ENCODE measurements around the gene CEP20. TPM values are rescaled to one million over a fixed set of nuclear protein-coding genes. Genes with fewer than 3 reads are reported as not detected.

Gene CEP20
- total and polyA plus RNA-seq, 4 experiments from 2014 or later, result 22.3 to 42.0 (median 29.1) TPM

GRCh38 chr16:15858921-15859668 is 29.3 kb downstream of the CEP20 start:
- Histone ChIP-seq H3K4me1 (ENCODE audit: insufficient read depth, low read length) (peaks cover 10% of the 10 kb centered on the region), H3K36me3 (ENCODE audit: insufficient read depth, low read length) (no peaks in the 10 kb centered on the region), H3K27ac (ENCODE audit: low read depth, low read length) (no peak overlapping the region), H3K27me3 (ENCODE audit: insufficient read depth, low read length) (peaks cover 11% of the 10 kb centered on the region), H3K4me3 (ENCODE audit: low read length in 2 of 2) (no peak overlapping the region), H3K9me3 (ENCODE audit: control insufficient read depth in 1 of 2, low read length in 2 of 2) (no peaks in the 10 kb centered on the region)
- H3K27me3 Mint-ChIP-seq, result peaks cover 28% of the 10 kb centered on the region in 2 donors
- ChIA-PET POLR2A (ENCODE audit: partially characterized antibody) (no interaction called here), CTCF (ENCODE audit: partially characterized antibody) (no interaction called here)
- H3K4me3 Mint-ChIP-seq, result no peak overlapping the region
- H3K27ac Mint-ChIP-seq, result no peak overlapping the region
- H3K9me3 Mint-ChIP-seq, result no peaks in the 10 kb centered on the region
- peaks cover 5 to 8% (median 6%) of the 10 kb centered on the region in 4 donors for H3K4me1 Mint-ChIP-seq
- H3K36me3 Mint-ChIP-seq, result no peaks in the 10 kb centered on the region
- no peak for DNase-seq
- intact Hi-C loops (cut with micrococcal nuclease), result no loop called here

GRCh38 chr16:15857724-15858560 is 30.5 kb downstream of the CEP20 start:
- H3K36me3 ChIP-seq (ENCODE audit: insufficient read depth, low read length), result no peaks in the 10 kb centered on the region
- H3K27me3 ChIP-seq (ENCODE audit: insufficient read depth, low read length), result peaks cover 11% of the 10 kb centered on the region
- Mint-ChIP-seq H3K27me3 (peaks cover 29 to 30% of the 10 kb centered on the region in 2 donors), H3K4me3 (peak overlapping the region; percentile 48 to 78 (median 66)), H3K4me1 (peaks cover 5 to 8% (median 6%) of the 10 kb centered on the region in 4 donors), H3K27ac (peak overlapping the region in 1 of 7 donors; percentile 20), H3K36me3 (no peaks in the 10 kb centered on the region), H3K9me3 (no peaks in the 10 kb centered on the region)
- no peak overlapping the region for H3K27ac ChIP-seq (ENCODE audit: low read depth, low read length)
- no peak overlapping the region for H3K4me3 ChIP-seq (ENCODE audit: low read length in 2 of 2)
- intact Hi-C loops (cut with micrococcal nuclease), result no loop called here
- H3K4me1 ChIP-seq (ENCODE audit: insufficient read depth, low read length), result peaks cover 10% of the 10 kb centered on the region
- DNase-seq, result no peak
- CTCF ChIA-PET (ENCODE audit: partially characterized antibody), result no interaction called here
- no peaks in the 10 kb centered on the region for H3K9me3 ChIP-seq (ENCODE audit: control insufficient read depth in 1 of 2, low read length in 2 of 2)
- POLR2A ChIA-PET (ENCODE audit: partially characterized antibody), result no interaction called here

DNA sequence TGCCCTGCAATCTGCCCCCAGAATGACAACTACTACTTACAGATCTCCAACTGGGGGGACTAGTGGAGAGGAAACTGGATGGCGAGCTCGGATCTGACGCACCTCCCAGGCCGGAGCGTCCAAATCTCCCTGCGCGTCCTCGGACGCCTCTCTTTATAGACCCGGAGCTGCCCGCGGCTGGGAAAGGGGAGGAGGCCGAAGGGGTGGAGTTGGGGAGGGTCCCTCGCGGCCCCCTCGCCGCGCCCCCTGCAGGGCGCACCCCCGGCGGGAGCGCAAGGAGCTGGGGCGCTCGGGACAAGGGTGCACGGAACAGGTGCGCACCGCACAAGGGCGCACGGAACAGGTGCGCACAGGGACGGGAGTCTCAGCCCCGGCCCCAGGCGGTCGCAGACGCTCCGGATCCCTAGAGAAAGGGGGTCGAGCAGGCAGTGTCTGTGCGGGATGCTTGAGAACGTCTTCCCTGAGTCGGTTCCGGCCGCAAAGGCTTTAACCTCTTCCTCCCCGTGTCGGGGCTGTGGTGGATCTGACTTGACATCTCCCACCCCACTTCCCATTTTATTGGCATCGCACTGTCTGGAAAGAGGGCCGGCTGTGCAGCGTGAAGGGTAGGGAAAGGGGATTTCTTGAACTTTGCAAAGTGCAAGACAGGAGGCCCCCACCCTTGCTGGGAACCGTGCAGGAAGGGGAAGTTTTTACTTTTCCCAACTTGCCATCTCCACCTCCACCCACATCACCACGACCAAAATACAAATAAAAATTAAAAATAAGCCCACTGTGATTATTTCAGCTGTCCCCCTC is 31.3 kb downstream of the CEP20 start, which contains the start of gene MYH11:
MYH11 (minus strand) TSS at position 128 of the 798 bp plus-strand sequence. CDS start 18,776 bp downstream, outside the sequence.
- ChIA-PET CTCF (ENCODE audit: partially characterized antibody) (no interaction called here), POLR2A (ENCODE audit: partially characterized antibody) (no interaction called here)
- peaks cover 10% of the 10 kb centered on the region for H3K4me1 ChIP-seq (ENCODE audit: insufficient read depth, low read length)
- no peak for DNase-seq
- peaks cover 11% of the 10 kb centered on the region for H3K27me3 ChIP-seq (ENCODE audit: insufficient read depth, low read length)
- Mint-ChIP-seq H3K27ac (peak within 1 kb of the TSS in 1 of 7 donors; percentile 20), H3K27me3 (peaks cover 28 to 30% of the 10 kb centered on the region in 2 donors), H3K36me3 (no peaks in the 10 kb centered on the region), H3K4me3 (peak within 1 kb of the TSS; percentile 48 to 78 (median 66)), H3K4me1 (peaks cover 5 to 8% (median 6%) of the 10 kb centered on the region in 4 donors), H3K9me3 (no peaks in the 10 kb centered on the region)
- H3K9me3 ChIP-seq (ENCODE audit: control insufficient read depth in 1 of 2, low read length in 2 of 2), result no peaks in the 10 kb centered on the region
- H3K4me3 ChIP-seq (ENCODE audit: low read length in 2 of 2), result no peak within 1 kb of the TSS
- H3K27ac ChIP-seq (ENCODE audit: low read depth, low read length), result no peak within 1 kb of the TSS
- no peaks in the 10 kb centered on the region for H3K36me3 ChIP-seq (ENCODE audit: insufficient read depth, low read length)
- intact Hi-C loops (cut with micrococcal nuclease), result no loop called here

DNA sequence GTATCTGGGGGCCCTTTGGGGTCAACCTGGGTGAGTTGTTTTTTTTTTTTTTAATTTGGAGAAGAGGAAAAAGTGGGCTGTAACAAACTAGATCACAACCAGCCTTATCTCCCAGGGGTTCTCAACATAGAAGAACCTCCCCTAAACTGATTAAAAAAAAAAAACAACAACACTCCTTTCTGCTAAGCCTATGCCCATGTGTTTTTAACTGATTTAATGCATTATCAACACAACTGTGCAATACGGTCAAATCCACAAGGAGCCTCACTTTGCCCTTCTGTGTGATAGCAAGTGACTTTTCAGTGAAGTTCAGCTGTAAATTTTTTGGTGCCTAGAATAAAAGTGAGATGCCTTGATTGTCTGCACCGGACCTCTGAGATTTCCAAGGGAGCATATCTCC is 32.2 kb downstream of the CEP20 start:
- no peak overlapping the region for H3K4me3 Mint-ChIP-seq
- CTCF ChIA-PET (ENCODE audit: partially characterized antibody), result no interaction called here
- no peak overlapping the region for H3K27ac Mint-ChIP-seq
- no peak for DNase-seq
- peaks cover 11% of the 10 kb centered on the region for H3K27me3 ChIP-seq (ENCODE audit: insufficient read depth, low read length)
- H3K4me1 Mint-ChIP-seq, result peaks cover 5 to 8% (median 6%) of the 10 kb centered on the region in 4 donors
- intact Hi-C loops (cut with micrococcal nuclease), result no loop called here
- peaks cover 28 to 30% of the 10 kb centered on the region in 2 donors for H3K27me3 Mint-ChIP-seq
- H3K36me3 Mint-ChIP-seq, result no peaks in the 10 kb centered on the region
- H3K36me3 ChIP-seq (ENCODE audit: insufficient read depth, low read length), result no peaks in the 10 kb centered on the region
- H3K4me3 ChIP-seq (ENCODE audit: low read length in 2 of 2), result no peak overlapping the region
- peaks cover 10% of the 10 kb centered on the region for H3K4me1 ChIP-seq (ENCODE audit: insufficient read depth, low read length)
- H3K9me3 Mint-ChIP-seq, result no peaks in the 10 kb centered on the region
- POLR2A ChIA-PET (ENCODE audit: partially characterized antibody), result no interaction called here
- H3K27ac ChIP-seq (ENCODE audit: low read depth, low read length), result no peak overlapping the region
- no peaks in the 10 kb centered on the region for H3K9me3 ChIP-seq (ENCODE audit: control insufficient read depth in 1 of 2, low read length in 2 of 2)

DNA sequence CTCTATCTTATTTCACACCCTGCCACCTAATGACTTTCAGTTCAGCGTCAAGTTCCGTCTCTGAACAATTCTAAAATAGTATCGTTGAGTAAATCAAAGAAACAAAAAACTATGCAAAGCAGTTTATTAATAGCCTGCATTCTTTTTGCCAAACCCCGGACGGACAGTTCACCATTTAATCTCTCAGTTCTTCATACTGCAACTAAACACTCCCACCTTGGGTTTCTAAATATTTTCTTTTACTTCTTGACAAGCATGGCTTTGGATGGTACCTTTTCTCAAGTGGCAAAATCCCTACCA is 32.7 kb downstream of the CEP20 start:
- Mint-ChIP-seq H3K9me3 (no peaks in the 10 kb centered on the region), H3K36me3 (no peaks in the 10 kb centered on the region), H3K4me1 (peaks cover 5 to 8% (median 6%) of the 10 kb centered on the region in 4 donors), H3K27me3 (peaks cover 28 to 30% of the 10 kb centered on the region in 2 donors), H3K27ac (no peak overlapping the region), H3K4me3 (no peak overlapping the region)
- Histone ChIP-seq H3K9me3 (ENCODE audit: control insufficient read depth in 1 of 2, low read length in 2 of 2) (no peaks in the 10 kb centered on the region), H3K27ac (ENCODE audit: low read depth, low read length) (no peak overlapping the region), H3K36me3 (ENCODE audit: insufficient read depth, low read length) (no peaks in the 10 kb centered on the region), H3K4me1 (ENCODE audit: insufficient read depth, low read length) (peaks cover 10% of the 10 kb centered on the region), H3K4me3 (ENCODE audit: low read length in 2 of 2) (no peak overlapping the region), H3K27me3 (ENCODE audit: insufficient read depth, low read length) (peaks cover 11% of the 10 kb centered on the region)
- ChIA-PET POLR2A (ENCODE audit: partially characterized antibody) (no interaction called here), CTCF (ENCODE audit: partially characterized antibody) (no interaction called here)
- intact Hi-C loops (cut with micrococcal nuclease), result no loop called here
- no peak for DNase-seq

DNA sequence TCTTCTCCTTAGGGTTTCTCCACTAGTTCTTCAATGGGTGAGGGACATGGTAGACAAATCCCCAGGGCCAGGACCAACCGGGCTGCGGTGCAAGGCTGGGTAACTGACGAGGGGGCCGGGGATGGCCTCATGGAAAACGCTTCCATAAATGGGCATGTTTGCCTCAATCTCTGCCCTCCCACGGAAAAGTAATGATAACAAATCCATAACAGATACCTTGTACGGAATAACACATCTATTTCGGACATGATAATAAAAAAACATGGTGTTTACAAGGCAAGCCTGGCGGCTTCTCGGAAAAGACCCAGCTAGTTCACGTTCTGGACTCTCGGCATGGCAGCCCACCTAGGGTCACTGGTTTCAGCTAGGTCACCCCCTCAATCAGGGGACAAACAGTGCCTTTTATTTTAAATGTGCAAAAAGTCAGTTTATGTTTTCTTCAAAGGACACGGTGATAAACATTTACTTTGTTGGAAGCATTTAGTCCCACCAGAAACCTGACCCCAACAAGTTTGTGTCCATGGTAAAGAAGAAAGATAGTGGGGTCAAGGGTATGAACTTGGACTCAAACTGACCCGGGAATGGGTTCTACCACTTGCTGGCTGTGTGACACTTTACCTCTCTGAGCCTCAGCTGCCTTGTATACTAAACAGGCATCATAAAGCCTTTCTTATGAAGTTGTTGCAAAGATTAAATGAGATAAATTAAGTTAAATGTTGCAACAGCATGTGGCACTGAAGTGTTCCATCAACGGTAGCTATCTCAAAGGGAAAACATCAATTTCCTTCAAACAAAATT is 33.3 kb downstream of the CEP20 start:
- ChIA-PET POLR2A (ENCODE audit: partially characterized antibody) (no interaction called here), CTCF (ENCODE audit: partially characterized antibody) (no interaction called here)
- intact Hi-C loops (cut with micrococcal nuclease), result no loop called here
- Histone ChIP-seq H3K27ac (ENCODE audit: low read depth, low read length) (no peak overlapping the region), H3K9me3 (ENCODE audit: control insufficient read depth in 1 of 2, low read length in 2 of 2) (no peaks in the 10 kb centered on the region), H3K4me3 (ENCODE audit: low read length in 2 of 2) (no peak overlapping the region), H3K36me3 (ENCODE audit: insufficient read depth, low read length) (no peaks in the 10 kb centered on the region), H3K4me1 (ENCODE audit: insufficient read depth, low read length) (peaks cover 10% of the 10 kb centered on the region), H3K27me3 (ENCODE audit: insufficient read depth, low read length) (peaks cover 11% of the 10 kb centered on the region)
- Mint-ChIP-seq H3K27ac (no peak overlapping the region), H3K36me3 (no peaks in the 10 kb centered on the region), H3K4me1 (peaks cover 5 to 8% (median 6%) of the 10 kb centered on the region in 4 donors), H3K4me3 (no peak overlapping the region), H3K9me3 (no peaks in the 10 kb centered on the region), H3K27me3 (peaks cover 28 to 30% of the 10 kb centered on the region in 2 donors)
- no peak for DNase-seq

All from CD4-positive, alpha-beta memory T cell (primary cell).